T-cell (primary cell): ENCODE data around the gene PALS2. TPM values are rescaled to one million over a fixed set of nuclear protein-coding genes. Genes with fewer than 3 reads are reported as not detected.

Experiments used
- total RNA-seq, 35 experiments: library from RNA in 6 of 35; stranded (reverse) in 6 of 35; fragments of 120-200 nt in 1 of 35; gene quantifications; one replicate each; pipeline versions ENCODE4 v1.2.1 to v1.2.4 and lab custom pipeline; 2013 to 2026

The PALS2 gene
- total RNA-seq, 5 donors from 2014 or later (not counting 1 experiment from before 2014, with no cell fraction given), result 26.1 to 60.0 (median 31.0) TPM

Other genes starting within 250 kb of the PALS2 start
- gene GSDME, start 184.0 kb downstream of the PALS2 start, total RNA-seq, result 1 to 10 TPM in 1 of 5 donors, under 1 TPM in 3, not detected in 1; 0.38 to 1.1 (median 0.46) TPM